ENCODE measurements around the gene ADAMTS16.

The ADAMTS16 gene

GRCh38 chr5:5257353-5257752 lies 117.2 kb downstream of the ADAMTS16 start:
- no peak overlapping the region for H3K9ac ChIP-seq (ENCODE audit: low read length)
- H3K36me3 ChIP-seq (ENCODE audit: control insufficient read depth, insufficient read depth, low read length), result no peaks in the 10 kb centered on the region
- no peaks in the 10 kb centered on the region for H3K4me1 ChIP-seq (ENCODE audit: control insufficient read depth, insufficient read depth, low read length)
- H3K27me3 ChIP-seq (ENCODE audit: control insufficient read depth, insufficient read depth, low read length), result no peaks in the 10 kb centered on the region
- no peak overlapping the region for H3K4me3 ChIP-seq (ENCODE audit: low read length)
- H3K9me3 ChIP-seq (ENCODE audit: control insufficient read depth, low read length), result no peaks in the 10 kb centered on the region

- H3K36me3 ChIP-seq (ENCODE audit: control insufficient read depth, insufficient read depth, low read length), result no peaks in the 10 kb centered on the region
- no peaks in the 10 kb centered on the region for H3K4me1 ChIP-seq (ENCODE audit: control insufficient read depth, insufficient read depth, low read length)
- H3K9me3 ChIP-seq (ENCODE audit: control insufficient read depth, low read length), result no peaks in the 10 kb centered on the region
These were observed 118.4 kb downstream of the ADAMTS16 start for GRCh38 chr5:5258564-5258963.

GRCh38 chr5:5264727-5265126 lies 124.6 kb downstream of the ADAMTS16 start:
- H3K9ac ChIP-seq (ENCODE audit: low read length), result no peak overlapping the region
- H3K4me1 ChIP-seq (ENCODE audit: control insufficient read depth, insufficient read depth, low read length), result no peaks in the 10 kb centered on the region
- no peak overlapping the region for H3K4me3 ChIP-seq (ENCODE audit: low read length)
- no peaks in the 10 kb centered on the region for H3K36me3 ChIP-seq (ENCODE audit: control insufficient read depth, insufficient read depth, low read length)
- no peaks in the 10 kb centered on the region for H3K9me3 ChIP-seq (ENCODE audit: control insufficient read depth, low read length)
- no peaks in the 10 kb centered on the region for H3K27me3 ChIP-seq (ENCODE audit: control insufficient read depth, insufficient read depth, low read length)

More at GRCh38 chr5:5258564-5258963, 118.4 kb downstream of the ADAMTS16 start:
- Histone ChIP-seq H3K4me3 (ENCODE audit: low read length) (no peak overlapping the region), H3K27me3 (ENCODE audit: control insufficient read depth, insufficient read depth, low read length) (no peaks in the 10 kb centered on the region), H3K9ac (ENCODE audit: low read length) (no peak overlapping the region)

- no peaks in the 10 kb centered on the region for H3K4me1 ChIP-seq (ENCODE audit: control insufficient read depth, insufficient read depth, low read length)
- H3K9me3 ChIP-seq (ENCODE audit: control insufficient read depth, low read length), result no peaks in the 10 kb centered on the region
- no peaks in the 10 kb centered on the region for H3K27me3 ChIP-seq (ENCODE audit: control insufficient read depth, insufficient read depth, low read length)
- no peaks in the 10 kb centered on the region for H3K36me3 ChIP-seq (ENCODE audit: control insufficient read depth, insufficient read depth, low read length)
- no peak overlapping the region for H3K4me3 ChIP-seq (ENCODE audit: low read length)
- H3K9ac ChIP-seq (ENCODE audit: low read length), result no peak overlapping the region
These were observed 126.2 kb downstream of the ADAMTS16 start for GRCh38 chr5:5266297-5266696.

- no peaks in the 10 kb centered on the region for H3K4me1 ChIP-seq (ENCODE audit: control insufficient read depth, insufficient read depth, low read length)
- no peaks in the 10 kb centered on the region for H3K9me3 ChIP-seq (ENCODE audit: control insufficient read depth, low read length)
- H3K36me3 ChIP-seq (ENCODE audit: control insufficient read depth, insufficient read depth, low read length), result no peaks in the 10 kb centered on the region
- no peak overlapping the region for H3K9ac ChIP-seq (ENCODE audit: low read length)
- no peaks in the 10 kb centered on the region for H3K27me3 ChIP-seq (ENCODE audit: control insufficient read depth, insufficient read depth, low read length)
- H3K4me3 ChIP-seq (ENCODE audit: low read length), result no peak overlapping the region
These were observed 130.0 kb downstream of the ADAMTS16 start for GRCh38 chr5:5270161-5270560.

GRCh38 chr5:5270958-5271785 lies 131.0 kb downstream of the ADAMTS16 start:
- Histone ChIP-seq H3K27me3 (ENCODE audit: control insufficient read depth, insufficient read depth, low read length) (no peaks in the 10 kb centered on the region), H3K4me1 (ENCODE audit: control insufficient read depth, insufficient read depth, low read length) (no peaks in the 10 kb centered on the region), H3K9me3 (ENCODE audit: control insufficient read depth, low read length) (no peaks in the 10 kb centered on the region), H3K4me3 (ENCODE audit: low read length) (no peak overlapping the region), H3K9ac (ENCODE audit: low read length) (no peak overlapping the region), H3K36me3 (ENCODE audit: control insufficient read depth, insufficient read depth, low read length) (no peaks in the 10 kb centered on the region)

- H3K4me3 ChIP-seq (ENCODE audit: low read length), result no peak overlapping the region
These were observed 131.7 kb downstream of the ADAMTS16 start for GRCh38 chr5:5271786-5272321.

GRCh38 chr5:5273398-5273797 lies 133.3 kb downstream of the ADAMTS16 start:
- H3K27me3 ChIP-seq (ENCODE audit: control insufficient read depth, insufficient read depth, low read length), result no peaks in the 10 kb centered on the region
- H3K9me3 ChIP-seq (ENCODE audit: control insufficient read depth, low read length), result no peaks in the 10 kb centered on the region
- no peaks in the 10 kb centered on the region for H3K4me1 ChIP-seq (ENCODE audit: control insufficient read depth, insufficient read depth, low read length)
- no peaks in the 10 kb centered on the region for H3K36me3 ChIP-seq (ENCODE audit: control insufficient read depth, insufficient read depth, low read length)
- no peak overlapping the region for H3K4me3 ChIP-seq (ENCODE audit: low read length)
- H3K9ac ChIP-seq (ENCODE audit: low read length), result no peak overlapping the region

More at GRCh38 chr5:5271786-5272321, 131.7 kb downstream of the ADAMTS16 start:
- no peaks in the 10 kb centered on the region for H3K4me1 ChIP-seq (ENCODE audit: control insufficient read depth, insufficient read depth, low read length)
- no peaks in the 10 kb centered on the region for H3K9me3 ChIP-seq (ENCODE audit: control insufficient read depth, low read length)
- H3K27me3 ChIP-seq (ENCODE audit: control insufficient read depth, insufficient read depth, low read length), result no peaks in the 10 kb centered on the region
- H3K36me3 ChIP-seq (ENCODE audit: control insufficient read depth, insufficient read depth, low read length), result no peaks in the 10 kb centered on the region
- H3K9ac ChIP-seq (ENCODE audit: low read length), result no peak overlapping the region

- Histone ChIP-seq H3K4me3 (ENCODE audit: low read length) (no peak overlapping the region), H3K36me3 (ENCODE audit: control insufficient read depth, insufficient read depth, low read length) (no peaks in the 10 kb centered on the region), H3K9ac (ENCODE audit: low read length) (no peak overlapping the region), H3K4me1 (ENCODE audit: control insufficient read depth, insufficient read depth, low read length) (no peaks in the 10 kb centered on the region), H3K27me3 (ENCODE audit: control insufficient read depth, insufficient read depth, low read length) (no peaks in the 10 kb centered on the region), H3K9me3 (ENCODE audit: control insufficient read depth, low read length) (no peaks in the 10 kb centered on the region)
These were observed 133.8 kb downstream of the ADAMTS16 start for GRCh38 chr5:5273976-5274375.

- Histone ChIP-seq H3K36me3 (ENCODE audit: control insufficient read depth, insufficient read depth, low read length) (no peaks in the 10 kb centered on the region), H3K27me3 (ENCODE audit: control insufficient read depth, insufficient read depth, low read length) (no peaks in the 10 kb centered on the region), H3K9me3 (ENCODE audit: control insufficient read depth, low read length) (no peaks in the 10 kb centered on the region), H3K4me1 (ENCODE audit: control insufficient read depth, insufficient read depth, low read length) (no peaks in the 10 kb centered on the region), H3K4me3 (ENCODE audit: low read length) (no peak overlapping the region), H3K9ac (ENCODE audit: low read length) (no peak overlapping the region)
These were observed 135.1 kb downstream of the ADAMTS16 start for GRCh38 chr5:5275211-5275610.

- no peaks in the 10 kb centered on the region for H3K27me3 ChIP-seq (ENCODE audit: control insufficient read depth, insufficient read depth, low read length)
These were observed 136.3 kb downstream of the ADAMTS16 start for GRCh38 chr5:5276430-5276829.

GRCh38 chr5:5276951-5277517 lies 136.9 kb downstream of the ADAMTS16 start:
- no peaks in the 10 kb centered on the region for H3K9me3 ChIP-seq (ENCODE audit: control insufficient read depth, low read length)
- no peaks in the 10 kb centered on the region for H3K27me3 ChIP-seq (ENCODE audit: control insufficient read depth, insufficient read depth, low read length)

More at GRCh38 chr5:5276430-5276829, 136.3 kb downstream of the ADAMTS16 start:
- Histone ChIP-seq H3K9me3 (ENCODE audit: control insufficient read depth, low read length) (no peaks in the 10 kb centered on the region), H3K36me3 (ENCODE audit: control insufficient read depth, insufficient read depth, low read length) (no peaks in the 10 kb centered on the region), H3K4me3 (ENCODE audit: low read length) (no peak overlapping the region), H3K9ac (ENCODE audit: low read length) (no peak overlapping the region), H3K4me1 (ENCODE audit: control insufficient read depth, insufficient read depth, low read length) (no peaks in the 10 kb centered on the region)

More at GRCh38 chr5:5276951-5277517, 136.9 kb downstream of the ADAMTS16 start:
- Histone ChIP-seq H3K36me3 (ENCODE audit: control insufficient read depth, insufficient read depth, low read length) (no peaks in the 10 kb centered on the region), H3K9ac (ENCODE audit: low read length) (no peak overlapping the region), H3K4me3 (ENCODE audit: low read length) (no peak overlapping the region), H3K4me1 (ENCODE audit: control insufficient read depth, insufficient read depth, low read length) (no peaks in the 10 kb centered on the region)

Measured in mucosa of stomach (tissue), 1 donor.